ENCODE measurements around the gene PWWP2B.

Gene PWWP2B

GRCh38 chr10:132454296-132455198 is 57.5 kb downstream of the PWWP2B start:
- in situ Hi-C loops (cut with MboI; ENCODE audit: low sequenced_read_pairs): loop anchor here (5.0 to 10.0 kb wide), 2 partner anchors 183 to 230 kb away; no protein-coding TSS in a partner anchor

GRCh38 chr10:132455441-132455971 is 58.5 kb downstream of the PWWP2B start:
- in situ Hi-C loops (cut with MboI; ENCODE audit: low sequenced_read_pairs): loop anchor here (10.0 kb wide), 1 partner anchor 231 kb away; no protein-coding TSS in a partner anchor

GRCh38 chr10:132455986-132456847 is 59.2 kb downstream of the PWWP2B start:
- in situ Hi-C loops (cut with MboI; ENCODE audit: low sequenced_read_pairs): loop anchor here (10.0 kb wide), 1 partner anchor 231 kb away; no protein-coding TSS in a partner anchor

GRCh38 chr10:132456881-132457280 is 59.9 kb downstream of the PWWP2B start:
- in situ Hi-C loops (cut with MboI; ENCODE audit: low sequenced_read_pairs): loop anchor here (10.0 kb wide), 1 partner anchor 232 kb away; no protein-coding TSS in a partner anchor

- in situ Hi-C loops (cut with MboI; ENCODE audit: low sequenced_read_pairs): loop anchor here (10.0 kb wide), 1 partner anchor 233 kb away; no protein-coding TSS in a partner anchor
These were observed 60.5 kb downstream of the PWWP2B start for GRCh38 chr10:132457328-132458070.

- in situ Hi-C loops (cut with MboI; ENCODE audit: low sequenced_read_pairs): loop anchor here (10.0 kb wide), 1 partner anchor 233 kb away; no protein-coding TSS in a partner anchor
These were observed 61.1 kb downstream of the PWWP2B start for GRCh38 chr10:132458071-132458585.

GRCh38 chr10:132458586-132459300 is 61.7 kb downstream of the PWWP2B start:
- in situ Hi-C loops (cut with MboI; ENCODE audit: low sequenced_read_pairs): loop anchor here (10.0 kb wide), 1 partner anchor 234 kb away; no protein-coding TSS in a partner anchor

GRCh38 chr10:132459301-132460003 is 62.5 kb downstream of the PWWP2B start:
- in situ Hi-C loops (cut with MboI; ENCODE audit: low sequenced_read_pairs): loop anchor here (10.0 kb wide), 1 partner anchor 235 kb away; no protein-coding TSS in a partner anchor

GRCh38 chr10:132460071-132460470 is 63.1 kb downstream of the PWWP2B start:
- in situ Hi-C loops (cut with MboI; ENCODE audit: low sequenced_read_pairs): no loop called here

- in situ Hi-C loops (cut with MboI; ENCODE audit: low sequenced_read_pairs): no loop called here
These were observed 63.7 kb downstream of the PWWP2B start for GRCh38 chr10:132460691-132461090.

- in situ Hi-C loops (cut with MboI; ENCODE audit: low sequenced_read_pairs): no loop called here
These were observed 64.2 kb downstream of the PWWP2B start for GRCh38 chr10:132461103-132461682.

GRCh38 chr10:132461683-132462231 is 64.8 kb downstream of the PWWP2B start:
- in situ Hi-C loops (cut with MboI; ENCODE audit: low sequenced_read_pairs): no loop called here

GRCh38 chr10:132462463-132463332 is 65.7 kb downstream of the PWWP2B start:
- in situ Hi-C loops (cut with MboI; ENCODE audit: low sequenced_read_pairs): no loop called here

GRCh38 chr10:132463333-132464255 is 66.6 kb downstream of the PWWP2B start:
- in situ Hi-C loops (cut with MboI; ENCODE audit: low sequenced_read_pairs): no loop called here

GRCh38 chr10:132464256-132465192 is 67.5 kb downstream of the PWWP2B start:
- in situ Hi-C loops (cut with MboI; ENCODE audit: low sequenced_read_pairs): no loop called here

Measured in HL-60/S4 treated with retinoic acid at 250 ng/mL for 4 days and 3 days (cell line).